GM12873 (cell line): Measurements from ENCODE around the gene DENND4A.
A peak's percentile ranks its signal among the peaks of the same experiment; 100 is the strongest.

ENCODE experiments used
- TF ChIP-seq, protein P1 (sequence below): IDR thresholded peaks from 2 replicates; pipeline ENCODE4 v1.5.1; 2012; ENCODE audit warnings: low read depth, mild to moderate bottlenecking, moderate library complexity, low read length, control low read depth; ENCODE audit not compliant: insufficient read depth; ENCODE audit errors: missing control alignments

Gene DENND4A

GRCh38 chr15:65618560-65619109 lies 173.5 kb downstream of the DENND4A start:
- TF ChIP-seq, protein P1, sequence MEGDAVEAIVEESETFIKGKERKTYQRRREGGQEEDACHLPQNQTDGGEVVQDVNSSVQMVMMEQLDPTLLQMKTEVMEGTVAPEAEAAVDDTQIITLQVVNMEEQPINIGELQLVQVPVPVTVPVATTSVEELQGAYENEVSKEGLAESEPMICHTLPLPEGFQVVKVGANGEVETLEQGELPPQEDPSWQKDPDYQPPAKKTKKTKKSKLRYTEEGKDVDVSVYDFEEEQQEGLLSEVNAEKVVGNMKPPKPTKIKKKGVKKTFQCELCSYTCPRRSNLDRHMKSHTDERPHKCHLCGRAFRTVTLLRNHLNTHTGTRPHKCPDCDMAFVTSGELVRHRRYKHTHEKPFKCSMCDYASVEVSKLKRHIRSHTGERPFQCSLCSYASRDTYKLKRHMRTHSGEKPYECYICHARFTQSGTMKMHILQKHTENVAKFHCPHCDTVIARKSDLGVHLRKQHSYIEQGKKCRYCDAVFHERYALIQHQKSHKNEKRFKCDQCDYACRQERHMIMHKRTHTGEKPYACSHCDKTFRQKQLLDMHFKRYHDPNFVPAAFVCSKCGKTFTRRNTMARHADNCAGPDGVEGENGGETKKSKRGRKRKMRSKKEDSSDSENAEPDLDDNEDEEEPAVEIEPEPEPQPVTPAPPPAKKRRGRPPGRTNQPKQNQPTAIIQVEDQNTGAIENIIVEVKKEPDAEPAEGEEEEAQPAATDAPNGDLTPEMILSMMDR, result no peak

GRCh38 chr15:65612949-65613744 lies 178.9 kb downstream of the DENND4A start:
- TF ChIP-seq, protein P1, result no peak

DNA sequence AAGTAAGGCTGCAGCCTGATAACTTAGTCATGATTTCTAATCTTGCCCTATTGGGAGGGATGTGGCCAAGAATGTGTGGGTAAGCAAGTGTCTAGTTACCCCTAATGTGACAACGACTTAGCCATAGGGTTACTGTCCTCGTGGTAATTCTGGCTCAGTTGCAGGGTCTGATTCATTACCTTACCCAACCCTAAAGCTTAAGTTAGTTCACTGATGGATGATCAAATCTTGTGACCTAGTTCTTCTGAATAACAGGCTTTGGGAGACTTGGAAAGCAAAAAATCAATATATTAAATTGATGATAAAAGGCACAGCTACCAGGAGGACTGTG lies 179.5 kb downstream of the DENND4A start:
- TF ChIP-seq, protein P1, result no peak

DNA sequence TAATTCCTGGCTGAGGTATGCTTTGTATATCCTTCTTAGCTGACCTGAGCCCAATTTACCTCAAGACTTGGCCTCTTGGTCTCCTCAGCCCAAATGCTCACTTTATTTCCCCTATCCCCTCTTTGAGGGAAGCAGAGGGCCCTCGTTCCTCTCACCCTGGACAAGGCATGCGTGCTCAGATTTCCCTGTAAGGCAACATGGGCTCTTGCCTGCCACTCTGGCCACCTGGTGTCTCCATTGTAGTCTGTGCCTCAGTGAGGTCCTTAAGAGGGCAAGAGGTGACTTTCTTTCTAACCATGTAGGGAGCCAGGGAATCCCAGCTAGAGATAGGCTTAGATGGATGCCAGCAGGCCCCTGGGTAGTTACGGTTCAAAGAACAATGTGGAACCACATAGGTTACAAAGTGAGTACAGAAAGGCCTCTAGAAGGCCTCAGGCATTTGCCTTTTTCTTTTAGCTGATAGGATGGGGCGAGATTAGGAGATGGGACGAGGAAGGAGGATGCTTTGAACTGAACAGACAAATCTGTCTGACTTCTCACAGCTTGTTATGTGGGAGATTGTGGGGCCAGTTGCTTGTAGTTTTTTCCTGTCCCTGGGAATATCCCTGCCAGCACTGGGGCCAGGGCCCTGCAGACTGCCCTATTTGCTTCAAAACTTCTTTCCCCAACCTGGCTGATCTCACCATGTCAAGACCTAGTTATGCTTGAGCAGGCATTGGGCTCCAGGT lies 180.0 kb downstream of the DENND4A start:
- TF ChIP-seq, protein P1, result no peak

DNA sequence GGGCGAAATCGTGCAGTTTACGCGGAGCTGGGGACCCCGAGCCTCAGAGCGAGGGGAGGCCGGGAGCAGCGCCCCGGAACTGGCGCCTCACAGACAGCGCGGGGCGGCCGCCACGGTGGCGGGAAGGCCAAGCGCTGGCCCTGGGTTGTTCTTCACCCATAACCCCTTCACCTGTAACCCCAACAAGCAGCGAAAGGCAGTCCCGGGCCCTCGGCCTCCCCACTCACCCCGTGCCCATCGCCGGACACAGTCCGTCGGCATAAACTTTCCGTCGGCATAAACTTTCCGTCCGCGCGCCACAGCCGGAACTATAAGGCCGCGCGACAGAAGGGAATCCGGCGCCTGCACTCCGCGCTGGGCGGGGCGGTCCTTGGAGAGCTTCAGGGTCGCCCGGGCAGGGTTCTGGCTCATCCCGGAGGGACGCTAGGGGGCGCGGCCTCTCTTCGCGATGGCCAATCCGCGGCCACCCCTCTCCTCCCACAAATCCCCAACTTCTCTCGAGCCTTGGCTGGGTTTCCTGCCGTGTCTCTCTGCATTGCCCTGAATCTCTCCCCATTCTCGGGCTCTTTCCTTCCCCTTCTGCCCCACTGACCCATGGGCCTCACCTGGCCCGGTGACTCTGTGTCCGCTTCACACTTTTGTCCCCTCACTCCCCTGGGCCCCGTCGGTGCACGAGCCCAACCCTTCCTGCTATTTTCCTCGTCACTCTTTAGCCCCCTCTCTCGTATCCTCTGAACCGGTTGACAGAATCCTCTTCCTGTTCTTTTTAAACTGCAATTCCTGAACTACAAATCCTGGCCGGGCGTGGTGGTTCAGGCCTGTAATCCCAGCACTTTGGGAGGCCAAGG lies 181.0 kb downstream of the DENND4A start, which contains the start of gene INTS14:
Gene INTS14, minus strand, starts transcription at position 261 of the 848 bp plus-strand sequence. CDS start 3,751 bp downstream, outside the sequence.
- TF ChIP-seq, protein P1, result peak; percentile 72
